ENCODE data around the gene SETD5.

Gene SETD5

DNA sequence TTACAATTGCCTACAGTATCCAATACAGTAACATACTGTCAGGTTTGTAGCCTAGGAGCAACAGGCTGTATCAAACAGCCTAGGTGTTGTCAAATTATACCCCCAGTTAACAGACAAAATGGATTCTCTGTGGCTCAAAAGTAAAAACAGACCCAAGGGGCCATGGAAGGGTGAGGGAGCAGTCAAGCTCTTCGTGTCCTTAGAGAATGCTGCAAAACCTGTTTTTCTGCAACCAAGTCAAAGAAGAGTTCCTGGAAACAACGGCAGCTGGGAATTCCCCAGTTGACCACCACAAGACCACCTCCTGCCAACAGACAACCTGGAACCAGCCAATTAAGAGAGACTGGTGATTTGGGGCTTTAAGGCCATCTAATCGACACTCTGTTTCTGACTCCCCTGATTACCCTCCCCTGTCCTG lies 45.7 kb upstream of the SETD5 start:
- TF ChIP-seq TOX (CRISPR knock-in tag; IDR thresholded peaks at IDR 0.05; ENCODE audit: borderline replicate concordance) (no peak), TCF4 (CRISPR knock-in tag; IDR thresholded peaks at IDR 0.05; ENCODE audit: borderline replicate concordance) (no peak), PPARA (CRISPR knock-in tag; IDR thresholded peaks at IDR 0.05; ENCODE audit: borderline replicate concordance) (no peak), ZNF565 (CRISPR knock-in tag; conservative IDR thresholded peaks at IDR 0.05; ENCODE audit: low read depth) (no peak), SNAI2 (CRISPR knock-in tag; IDR thresholded peaks at IDR 0.05) (no peak), ESRRG (CRISPR knock-in tag; IDR thresholded peaks at IDR 0.05) (no peak), ZFP3 (CRISPR knock-in tag; IDR thresholded peaks at IDR 0.05) (no peak), ISL1 (CRISPR knock-in tag; IDR thresholded peaks at IDR 0.05) (no peak), ZNF70 (CRISPR knock-in tag; IDR thresholded peaks at IDR 0.05) (no peak), TSHZ2 (CRISPR knock-in tag; IDR thresholded peaks at IDR 0.05) (no peak), CSDC2 (CRISPR knock-in tag; IDR thresholded peaks at IDR 0.05) (no peak), ZNF8 (CRISPR knock-in tag; IDR thresholded peaks at IDR 0.05) (no peak), OSR1 (CRISPR knock-in tag; IDR thresholded peaks at IDR 0.05) (no peak), ZC3H10 (CRISPR knock-in tag; IDR thresholded peaks at IDR 0.05) (no peak)
- TF ChIP-seq, protein P1, sequence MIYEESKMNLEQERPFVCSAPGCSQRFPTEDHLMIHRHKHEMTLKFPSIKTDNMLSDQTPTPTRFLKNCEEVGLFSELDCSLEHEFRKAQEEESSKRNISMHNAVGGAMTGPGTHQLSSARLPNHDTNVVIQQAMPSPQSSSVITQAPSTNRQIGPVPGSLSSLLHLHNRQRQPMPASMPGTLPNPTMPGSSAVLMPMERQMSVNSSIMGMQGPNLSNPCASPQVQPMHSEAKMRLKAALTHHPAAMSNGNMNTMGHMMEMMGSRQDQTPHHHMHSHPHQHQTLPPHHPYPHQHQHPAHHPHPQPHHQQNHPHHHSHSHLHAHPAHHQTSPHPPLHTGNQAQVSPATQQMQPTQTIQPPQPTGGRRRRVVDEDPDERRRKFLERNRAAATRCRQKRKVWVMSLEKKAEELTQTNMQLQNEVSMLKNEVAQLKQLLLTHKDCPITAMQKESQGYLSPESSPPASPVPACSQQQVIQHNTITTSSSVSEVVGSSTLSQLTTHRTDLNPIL (CRISPR knock-in tag; IDR thresholded peaks at IDR 0.05; ENCODE audit: low read depth), result no peak
- TF ChIP-seq, protein P2, sequence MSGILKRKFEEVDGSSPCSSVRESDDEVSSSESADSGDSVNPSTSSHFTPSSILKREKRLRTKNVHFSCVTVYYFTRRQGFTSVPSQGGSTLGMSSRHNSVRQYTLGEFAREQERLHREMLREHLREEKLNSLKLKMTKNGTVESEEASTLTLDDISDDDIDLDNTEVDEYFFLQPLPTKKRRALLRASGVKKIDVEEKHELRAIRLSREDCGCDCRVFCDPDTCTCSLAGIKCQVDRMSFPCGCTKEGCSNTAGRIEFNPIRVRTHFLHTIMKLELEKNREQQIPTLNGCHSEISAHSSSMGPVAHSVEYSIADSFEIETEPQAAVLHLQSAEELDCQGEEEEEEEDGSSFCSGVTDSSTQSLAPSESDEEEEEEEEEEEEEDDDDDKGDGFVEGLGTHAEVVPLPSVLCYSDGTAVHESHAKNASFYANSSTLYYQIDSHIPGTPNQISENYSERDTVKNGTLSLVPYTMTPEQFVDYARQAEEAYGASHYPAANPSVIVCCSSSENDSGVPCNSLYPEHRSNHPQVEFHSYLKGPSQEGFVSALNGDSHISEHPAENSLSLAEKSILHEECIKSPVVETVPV (CRISPR knock-in tag; IDR thresholded peaks at IDR 0.05), result no peak
- TF ChIP-seq, protein P3, sequence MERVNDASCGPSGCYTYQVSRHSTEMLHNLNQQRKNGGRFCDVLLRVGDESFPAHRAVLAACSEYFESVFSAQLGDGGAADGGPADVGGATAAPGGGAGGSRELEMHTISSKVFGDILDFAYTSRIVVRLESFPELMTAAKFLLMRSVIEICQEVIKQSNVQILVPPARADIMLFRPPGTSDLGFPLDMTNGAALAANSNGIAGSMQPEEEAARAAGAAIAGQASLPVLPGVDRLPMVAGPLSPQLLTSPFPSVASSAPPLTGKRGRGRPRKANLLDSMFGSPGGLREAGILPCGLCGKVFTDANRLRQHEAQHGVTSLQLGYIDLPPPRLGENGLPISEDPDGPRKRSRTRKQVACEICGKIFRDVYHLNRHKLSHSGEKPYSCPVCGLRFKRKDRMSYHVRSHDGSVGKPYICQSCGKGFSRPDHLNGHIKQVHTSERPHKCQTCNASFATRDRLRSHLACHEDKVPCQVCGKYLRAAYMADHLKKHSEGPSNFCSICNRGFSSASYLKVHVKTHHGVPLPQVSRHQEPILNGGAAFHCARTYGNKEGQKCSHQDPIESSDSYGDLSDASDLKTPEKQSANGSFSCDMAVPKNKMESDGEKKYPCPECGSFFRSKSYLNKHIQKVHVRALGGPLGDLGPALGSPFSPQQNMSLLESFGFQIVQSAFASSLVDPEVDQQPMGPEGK (CRISPR knock-in tag; IDR thresholded peaks at IDR 0.05; ENCODE audit: borderline replicate concordance), result no peak
- no peak for ATAC-seq

GRCh38 chr3:9352917-9353752 lies 44.3 kb upstream of the SETD5 start:
- peak; percentile 97 for ATAC-seq
- TF ChIP-seq ZFP30 (CRISPR knock-in tag; IDR thresholded peaks at IDR 0.05) (no peak), TCF4 (CRISPR knock-in tag; IDR thresholded peaks at IDR 0.05; ENCODE audit: borderline replicate concordance) (no peak), POU6F1 (CRISPR knock-in tag; IDR thresholded peaks at IDR 0.05; ENCODE audit: borderline replicate concordance, low read depth) (no peak), ZC3H10 (CRISPR knock-in tag; IDR thresholded peaks at IDR 0.05) (no peak), ZNF70 (CRISPR knock-in tag; IDR thresholded peaks at IDR 0.05) (no peak), ARNTL (CRISPR knock-in tag; IDR thresholded peaks at IDR 0.05; ENCODE audit: borderline replicate concordance, low read depth) (no peak), TOX (CRISPR knock-in tag; IDR thresholded peaks at IDR 0.05; ENCODE audit: borderline replicate concordance) (no peak), PPARA (CRISPR knock-in tag; IDR thresholded peaks at IDR 0.05; ENCODE audit: borderline replicate concordance) (no peak), ISL1 (CRISPR knock-in tag; IDR thresholded peaks at IDR 0.05) (no peak), CSDC2 (CRISPR knock-in tag; IDR thresholded peaks at IDR 0.05) (no peak), SNAI2 (CRISPR knock-in tag; IDR thresholded peaks at IDR 0.05) (no peak)
- TF ChIP-seq, protein P3 (CRISPR knock-in tag; IDR thresholded peaks at IDR 0.05; ENCODE audit: borderline replicate concordance), result no peak
- TF ChIP-seq, protein P1 (CRISPR knock-in tag; IDR thresholded peaks at IDR 0.05; ENCODE audit: low read depth), result no peak
- TF ChIP-seq, protein P2 (CRISPR knock-in tag; IDR thresholded peaks at IDR 0.05), result no peak
